ENCODE measurements around the gene MIF. TPM values are rescaled to one million over a fixed set of nuclear protein-coding genes. Genes with fewer than 3 reads are reported as not detected.
"Not testable (repeated sequence)": the region's sequence is repeated elsewhere in the genome, so short reads cannot be mapped to it uniquely, and the experiment has no call there.

The MIF gene
- total RNA-seq, 2 donors from 2014 or later = 176 to 273 TPM

GRCh38 chr22:23901600-23901999 lies 7.4 kb downstream of the MIF start:
- TF ChIP-seq, protein P1, sequence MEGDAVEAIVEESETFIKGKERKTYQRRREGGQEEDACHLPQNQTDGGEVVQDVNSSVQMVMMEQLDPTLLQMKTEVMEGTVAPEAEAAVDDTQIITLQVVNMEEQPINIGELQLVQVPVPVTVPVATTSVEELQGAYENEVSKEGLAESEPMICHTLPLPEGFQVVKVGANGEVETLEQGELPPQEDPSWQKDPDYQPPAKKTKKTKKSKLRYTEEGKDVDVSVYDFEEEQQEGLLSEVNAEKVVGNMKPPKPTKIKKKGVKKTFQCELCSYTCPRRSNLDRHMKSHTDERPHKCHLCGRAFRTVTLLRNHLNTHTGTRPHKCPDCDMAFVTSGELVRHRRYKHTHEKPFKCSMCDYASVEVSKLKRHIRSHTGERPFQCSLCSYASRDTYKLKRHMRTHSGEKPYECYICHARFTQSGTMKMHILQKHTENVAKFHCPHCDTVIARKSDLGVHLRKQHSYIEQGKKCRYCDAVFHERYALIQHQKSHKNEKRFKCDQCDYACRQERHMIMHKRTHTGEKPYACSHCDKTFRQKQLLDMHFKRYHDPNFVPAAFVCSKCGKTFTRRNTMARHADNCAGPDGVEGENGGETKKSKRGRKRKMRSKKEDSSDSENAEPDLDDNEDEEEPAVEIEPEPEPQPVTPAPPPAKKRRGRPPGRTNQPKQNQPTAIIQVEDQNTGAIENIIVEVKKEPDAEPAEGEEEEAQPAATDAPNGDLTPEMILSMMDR (IDR thresholded peaks at IDR 0.05) = no peak
- H3K4me3 ChIP-seq = no peak overlapping the region
- H3K4me1 ChIP-seq = peaks cover 0 to 10% of the 10 kb centered on the region in 2 donors
- peaks cover 8% of the 10 kb centered on the region for H3K36me3 ChIP-seq
- H3K27me3 ChIP-seq = no peaks in the 10 kb centered on the region
- H3K27ac ChIP-seq = no peak overlapping the region
- DNase-seq (ENCODE audit: low spot score) = no peak
- no peaks in the 10 kb centered on the region for H3K9me3 ChIP-seq

GRCh38 chr22:23903328-23903971 lies 9.3 kb downstream of the MIF start:
- Histone ChIP-seq H3K9me3 (no peaks in the 10 kb centered on the region), H3K36me3 (no peaks in the 10 kb centered on the region), H3K27me3 (no peaks in the 10 kb centered on the region), H3K4me1 (no peaks in the 10 kb centered on the region), H3K4me3 (no peak overlapping the region), H3K27ac (no peak overlapping the region)
- no peak for DNase-seq (ENCODE audit: low spot score)
- TF ChIP-seq, protein P1 (IDR thresholded peaks at IDR 0.05) = no peak

DNA sequence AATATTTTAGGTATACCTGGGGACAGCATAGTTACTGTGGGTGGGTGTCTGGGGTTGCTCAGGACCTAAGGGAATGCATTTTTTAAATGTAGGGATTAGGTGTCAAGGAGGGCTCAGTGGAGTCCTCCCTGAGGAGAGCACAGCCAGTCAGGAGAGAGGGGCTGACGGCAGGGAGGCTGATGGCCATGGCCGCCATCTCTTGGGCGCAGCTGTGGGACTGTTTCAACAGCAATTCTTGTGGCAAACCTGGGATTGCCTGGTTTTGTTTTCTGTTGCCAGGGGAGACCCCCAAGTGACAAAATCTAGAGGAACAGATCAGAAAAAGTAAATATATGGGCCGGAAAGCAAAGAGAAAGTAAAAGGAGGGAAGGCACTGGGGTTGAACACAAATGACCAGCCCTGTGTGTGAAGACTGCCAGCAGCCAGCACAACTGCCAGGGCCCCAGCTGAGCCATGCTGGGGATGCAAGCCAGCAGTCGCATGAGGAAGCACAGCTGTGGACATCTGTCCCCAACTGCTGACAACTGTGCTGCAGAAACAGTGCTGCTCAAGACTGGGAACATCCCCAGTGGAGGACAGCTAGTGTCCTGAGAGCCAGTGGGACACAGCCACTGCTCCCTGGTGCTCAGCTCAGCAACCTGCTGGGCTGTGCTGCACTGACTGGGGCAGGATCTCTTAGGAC lies 10.5 kb downstream of the MIF start:
- no peak overlapping the region for H3K4me3 ChIP-seq
- peaks cover 0 to 9% of the 10 kb centered on the region in 2 donors for H3K4me1 ChIP-seq
- no peaks in the 10 kb centered on the region for H3K36me3 ChIP-seq
- no peaks in the 10 kb centered on the region for H3K9me3 ChIP-seq
- TF ChIP-seq, protein P1 (IDR thresholded peaks at IDR 0.05) = no peak
- no peak overlapping the region for H3K27ac ChIP-seq
- H3K27me3 ChIP-seq = no peaks in the 10 kb centered on the region
- DNase-seq (ENCODE audit: low spot score) = no peak

- Histone ChIP-seq H3K4me3 (no peak overlapping the region), H3K36me3 (no peaks in the 10 kb centered on the region), H3K4me1 (peaks cover 0 to 9% of the 10 kb centered on the region in 2 donors), H3K27me3 (no peaks in the 10 kb centered on the region), H3K27ac (no peak overlapping the region), H3K9me3 (no peaks in the 10 kb centered on the region)
- TF ChIP-seq, protein P1 (IDR thresholded peaks at IDR 0.05) = no peak
- DNase-seq (ENCODE audit: low spot score) = no peak
Measured at GRCh38 chr22:23906641-23907040, 12.5 kb downstream of the MIF start.

- not testable (repeated sequence) for H3K27me3 ChIP-seq; DNase-seq (ENCODE audit: low spot score); H3K9me3 ChIP-seq; H3K36me3 ChIP-seq; H3K4me1 ChIP-seq; H3K4me3 ChIP-seq; H3K27ac ChIP-seq
Measured at GRCh38 chr22:23907423-23907822, 13.2 kb downstream of the MIF start.

DNA sequence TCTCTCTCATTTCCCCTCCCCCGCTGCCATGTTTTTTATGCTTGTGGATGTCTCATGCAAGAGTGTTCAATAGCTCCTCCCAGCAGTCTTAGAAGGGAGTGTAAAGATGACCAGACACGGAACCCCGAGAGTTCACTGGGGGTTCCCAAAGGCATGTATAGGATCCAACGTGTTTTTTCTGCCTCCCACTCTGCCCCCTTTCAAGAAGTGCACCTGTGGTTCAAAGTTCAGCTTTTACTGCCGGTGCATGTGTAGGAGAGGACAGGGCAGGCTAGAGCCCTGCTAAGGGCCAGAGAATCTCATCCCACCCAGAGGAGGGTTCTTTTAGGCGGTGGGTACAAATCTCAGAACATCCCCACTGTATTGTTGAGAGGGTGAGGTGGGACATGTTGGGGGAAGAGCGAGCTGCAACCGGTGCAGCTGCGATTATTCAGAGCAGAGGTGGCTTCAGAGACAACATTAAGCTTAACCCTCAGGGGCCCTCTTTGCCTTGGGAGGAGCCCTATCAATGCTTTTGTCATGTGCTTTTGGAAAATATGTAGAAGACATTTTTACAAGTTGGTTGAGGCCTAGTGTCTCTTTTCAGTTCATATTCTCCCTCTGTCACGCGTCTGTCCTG lies 14.5 kb downstream of the MIF start:
- DNase-seq (ENCODE audit: low spot score) = no peak
- Histone ChIP-seq H3K4me3 (no peak overlapping the region), H3K9me3 (no peaks in the 10 kb centered on the region), H3K27ac (no peak overlapping the region), H3K36me3 (no peaks in the 10 kb centered on the region), H3K27me3 (no peaks in the 10 kb centered on the region), H3K4me1 (peaks cover 0 to 16% of the 10 kb centered on the region in 2 donors)
- TF ChIP-seq, protein P1 (IDR thresholded peaks at IDR 0.05) = no peak

Data from right atrium auricular region (tissue), 2 donors.